Hepatocyte (in vitro differentiated cells): ENCODE results near the gene THAP7. TPM values are rescaled to one million over a fixed set of nuclear protein-coding genes. Genes with fewer than 3 reads are reported as not detected.
"Not testable (repeated sequence)": the region's sequence is repeated elsewhere in the genome, so short reads cannot be mapped to it uniquely, and the experiment has no call there.

Source experiments
- DNase-seq: peaks from one replicate; pipeline ENCODE4 v3.0.0-alpha.2; 2016; ENCODE audit warnings: low spot score
- H2AFZ ChIP-seq: fragments of 200-600 bp; sonication (generic); 2 replicates; pipeline ENCODE4 v1.6.0; 2016; ENCODE audit warnings: antibody characterized with exemption, mild to moderate bottlenecking
- H3K27ac ChIP-seq: fragments of 200-600 bp; sonication (generic); 2 replicates; pipeline ENCODE4 v1.5.1; 2016; ENCODE audit warnings: mild to moderate bottlenecking
- H3K27me3 ChIP-seq: fragments of 200-600 bp; sonication (generic); 2 replicates; pipeline ENCODE4 v1.6.1; 2016
- H3K36me3 ChIP-seq: fragments of 200-600 bp; sonication (generic); replicated peaks from 2 replicates; pipeline ENCODE4 v1.5.1; 2016; ENCODE audit warnings: low read depth; ENCODE audit not compliant: insufficient read depth
- H3K4me1 ChIP-seq: fragments of 200-600 bp; sonication (generic); 2 replicates; pipeline ENCODE4 v1.5.1; 2016; ENCODE audit warnings: mild to moderate bottlenecking, moderate library complexity; ENCODE audit not compliant: insufficient read depth
- H3K4me2 ChIP-seq: fragments of 200-600 bp; sonication (generic); 2 replicates; pipeline ENCODE4 v1.6.0; 2016
- H3K4me3 ChIP-seq: fragments of 200-600 bp; sonication (generic); 2 replicates; pipeline ENCODE4 v1.5.1; 2016; ENCODE audit warnings: mild to moderate bottlenecking
- H3K79me2 ChIP-seq: fragments of 200-600 bp; sonication (generic); 2 replicates; pipeline ENCODE4 v1.6.0; 2017; ENCODE audit warnings: mild to moderate bottlenecking
- H3K9me2 ChIP-seq: fragments of 200-600 bp; sonication (generic); replicated peaks from 2 replicates; pipeline ENCODE4 v1.6.0; 2017; ENCODE audit warnings: mild to moderate bottlenecking; ENCODE audit not compliant: insufficient read depth
- H3K9me3 ChIP-seq: fragments of 200-600 bp; sonication (generic); 2 replicates; pipeline ENCODE4 v1.5.1; 2016; ENCODE audit warnings: low read depth, mild to moderate bottlenecking
- H4K20me1 ChIP-seq: fragments of 200-600 bp; sonication (generic); 2 replicates; pipeline ENCODE4 v1.6.0; 2016; ENCODE audit warnings: mild to moderate bottlenecking; ENCODE audit not compliant: insufficient read depth, poor library complexity, severe bottlenecking
- EZH2 ChIP-seq: fragments of 200-600 bp; sonication (generic); IDR thresholded peaks from 2 replicates; pipeline ENCODE4 v1.6.1; 2016; ENCODE audit warnings: antibody characterized with exemption, mild to moderate bottlenecking, borderline replicate concordance
- EZH2phosphoT487 ChIP-seq: fragments of 200-600 bp; sonication (generic); IDR thresholded peaks from one replicate; pipeline ENCODE4 v1.6.1; 2018; ENCODE audit warnings: antibody characterized with exemption, mild to moderate bottlenecking, low read depth, moderate library complexity; ENCODE audit not compliant: unreplicated experiment, severe bottlenecking
- WGBS: methylation state at CpG from one replicate; pipeline ENCODE4 v1.1.6; 2016; ENCODE audit warnings: low lambda C conversion rate; ENCODE audit errors: missing lambda C conversion rate; 5-methylcytosine and 5-hydroxymethylcytosine counted together
- polyA plus RNA-seq: library from polyadenylated mRNA; unstranded; fragments of >200 nt; fragmentation: Nextera tagmentation; extraction: Ambion mirVana; gene quantifications from 2 replicates; pipeline ENCODE4 v1.2.1, GENCODE V29; 2016
- total RNA-seq: library from RNA; depleted of rRNA; stranded (reverse); fragments of >200 nt; gene quantifications from 2 replicates; pipeline ENCODE4 v1.2.3, GENCODE V29; 2014
- TF ChIP-seq, protein P1 (sequence below): fragments of 200-600 bp; sonication (generic); IDR thresholded peaks from 2 replicates; pipeline ENCODE4 v1.5.1; 2016; ENCODE audit warnings: antibody characterized with exemption, mild to moderate bottlenecking; ENCODE audit not compliant: poor library complexity

Gene THAP7
- total and polyA plus RNA-seq, 2 experiments from 2014 or later, result 26.2 to 41.2 TPM

GRCh38 chr22:20972933-20973577 lies 28.9 kb downstream of the THAP7 start:
- no peaks in the 10 kb centered on the region for H4K20me1 ChIP-seq
- no peaks in the 10 kb centered on the region for H3K9me2 ChIP-seq
- no peaks in the 10 kb centered on the region for H3K36me3 ChIP-seq
- H3K9me3 ChIP-seq, result no peaks in the 10 kb centered on the region
- H3K4me3 ChIP-seq, result no peak overlapping the region
- no peaks in the 10 kb centered on the region for H3K79me2 ChIP-seq
- WGBS, result 84% methylated on average over 18 of the region's 21 CpGs
- no peaks in the 10 kb centered on the region for H3K4me1 ChIP-seq
- no peaks in the 10 kb centered on the region for H3K27me3 ChIP-seq
- no peak overlapping the region for H3K4me2 ChIP-seq
- no peak overlapping the region for H3K27ac ChIP-seq
- TF ChIP-seq EZH2, result no peak
- TF ChIP-seq, protein P1, sequence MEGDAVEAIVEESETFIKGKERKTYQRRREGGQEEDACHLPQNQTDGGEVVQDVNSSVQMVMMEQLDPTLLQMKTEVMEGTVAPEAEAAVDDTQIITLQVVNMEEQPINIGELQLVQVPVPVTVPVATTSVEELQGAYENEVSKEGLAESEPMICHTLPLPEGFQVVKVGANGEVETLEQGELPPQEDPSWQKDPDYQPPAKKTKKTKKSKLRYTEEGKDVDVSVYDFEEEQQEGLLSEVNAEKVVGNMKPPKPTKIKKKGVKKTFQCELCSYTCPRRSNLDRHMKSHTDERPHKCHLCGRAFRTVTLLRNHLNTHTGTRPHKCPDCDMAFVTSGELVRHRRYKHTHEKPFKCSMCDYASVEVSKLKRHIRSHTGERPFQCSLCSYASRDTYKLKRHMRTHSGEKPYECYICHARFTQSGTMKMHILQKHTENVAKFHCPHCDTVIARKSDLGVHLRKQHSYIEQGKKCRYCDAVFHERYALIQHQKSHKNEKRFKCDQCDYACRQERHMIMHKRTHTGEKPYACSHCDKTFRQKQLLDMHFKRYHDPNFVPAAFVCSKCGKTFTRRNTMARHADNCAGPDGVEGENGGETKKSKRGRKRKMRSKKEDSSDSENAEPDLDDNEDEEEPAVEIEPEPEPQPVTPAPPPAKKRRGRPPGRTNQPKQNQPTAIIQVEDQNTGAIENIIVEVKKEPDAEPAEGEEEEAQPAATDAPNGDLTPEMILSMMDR, result no peak
- no peak for TF ChIP-seq EZH2phosphoT487
- no peak for DNase-seq
- no peak overlapping the region for H2AFZ ChIP-seq

- not testable (repeated sequence) for H3K9me2 ChIP-seq, H4K20me1 ChIP-seq, H3K27me3 ChIP-seq, H3K9me3 ChIP-seq, H3K27ac ChIP-seq, DNase-seq, H3K4me1 ChIP-seq, H2AFZ ChIP-seq, H3K4me3 ChIP-seq, H3K4me2 ChIP-seq, H3K36me3 ChIP-seq, H3K79me2 ChIP-seq
- WGBS, result 97% methylated on average over 11 of the region's 11 CpGs
These were observed 29.8 kb downstream of the THAP7 start for GRCh38 chr22:20972014-20972694.

DNA sequence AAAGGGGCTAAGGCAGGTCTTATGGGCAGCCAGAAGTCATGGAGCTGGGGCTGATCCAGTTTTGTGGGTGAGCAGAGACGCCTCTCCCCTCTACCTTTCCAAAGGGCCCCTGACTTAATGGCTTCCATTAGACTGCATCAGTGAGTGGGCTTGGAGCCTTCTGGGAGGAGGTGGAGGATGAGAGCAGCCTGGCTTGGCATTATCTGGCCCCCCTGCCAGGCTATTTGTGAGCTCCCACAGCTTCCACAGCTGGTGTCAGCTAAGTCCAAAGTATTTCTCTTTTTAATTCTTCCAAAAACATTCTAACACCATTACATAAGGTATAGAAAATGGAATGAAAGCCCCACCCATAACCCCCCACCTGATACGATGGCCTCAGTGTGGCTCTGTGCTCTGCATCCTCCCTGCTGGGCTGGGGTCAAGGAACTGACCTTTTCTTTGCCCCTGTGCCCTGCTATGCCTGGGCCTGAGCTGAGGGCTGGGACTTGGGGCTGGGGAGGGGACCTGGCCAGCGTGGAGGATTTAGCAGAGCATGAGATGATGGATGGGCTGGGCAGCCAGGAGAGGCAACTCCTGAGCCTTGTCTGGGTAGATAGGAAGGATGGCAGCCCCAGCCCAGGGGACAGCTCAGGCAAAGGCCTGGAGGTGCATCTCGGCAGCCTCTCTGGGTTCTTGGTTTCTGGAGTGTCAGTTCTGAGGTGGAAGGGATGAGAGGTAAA lies 30.8 kb downstream of the THAP7 start:
- no peaks in the 10 kb centered on the region for H3K79me2 ChIP-seq
- no peak for DNase-seq
- H3K4me1 ChIP-seq, result no peaks in the 10 kb centered on the region
- no peak for TF ChIP-seq EZH2
- TF ChIP-seq EZH2phosphoT487, result no peak
- TF ChIP-seq, protein P1, result no peak
- WGBS, result 55% methylated on average over 4 of the region's 4 CpGs
- no peaks in the 10 kb centered on the region for H4K20me1 ChIP-seq
- no peaks in the 10 kb centered on the region for H3K9me2 ChIP-seq
- no peaks in the 10 kb centered on the region for H3K9me3 ChIP-seq
- no peaks in the 10 kb centered on the region for H3K36me3 ChIP-seq
- H3K4me2 ChIP-seq, result no peak overlapping the region
- H3K27ac ChIP-seq, result no peak overlapping the region
- no peaks in the 10 kb centered on the region for H3K27me3 ChIP-seq
- H3K4me3 ChIP-seq, result no peak overlapping the region
- no peak overlapping the region for H2AFZ ChIP-seq
